ENCODE measurements around the gene RUNX1. TPM values are rescaled to one million over a fixed set of nuclear protein-coding genes. Genes with fewer than 3 reads are reported as not detected.

Gene RUNX1
- total and polyA plus RNA-seq, 2 of the 13 experiments (the other 11 are each of a cell fraction or from before 2014, with no cell fraction given): 5.4 to 6.4 TPM

- POLR2A ChIA-PET: no interaction called here
- peaks cover 29% of the 10 kb centered on the region for H3K4me1 ChIP-seq (ENCODE audit: insufficient read depth, low read length)
- H4K20me1 ChIP-seq (ENCODE audit: insufficient read depth, low read length): peaks cover 22% of the 10 kb centered on the region
- in situ Hi-C loops (cut with HindIII; ENCODE audit: extremely low pct_ligation_motif_present, low pct_unique_long_range_greater_than_20kb) (no loop called here), intact Hi-C loops (cut with micrococcal nuclease; ENCODE audit: unreplicated experiment) (no loop called here)
- CTCF ChIA-PET (ENCODE audit: low intra/inter-chr PET ratio, low total read pairs): no interaction called here
- H3K27ac ChIP-seq (ENCODE audit: extremely low read length, insufficient read depth, low read length): no peak overlapping the region
- no peak overlapping the region for H3K4me3 ChIP-seq (replicated peaks in 1 of 3; ENCODE audit: insufficient read depth in 1 of 3, low read depth in 2 of 3, low read length in 3 of 3)
- H3K36me3 ChIP-seq (replicated peaks in 1 of 2; ENCODE audit: control insufficient read depth in 1 of 2, insufficient read depth in 2 of 2, low read length in 2 of 2): peaks cover 19 to 58% of the 10 kb centered on the region in 2 experiments; a peak in 4 of 5 replicates
- H3K27me3 ChIP-seq (ENCODE audit: control insufficient read depth in 1 of 2, insufficient read depth in 2 of 2, low read length in 2 of 2): no peaks in the 10 kb centered on the region
- no peak overlapping the region for H3K9ac ChIP-seq (ENCODE audit: insufficient read depth, low read depth, low read length)
- WGBS (ENCODE audit: low lambda C conversion rate): 94% methylated on average over 3 of the region's 3 CpGs
- H3K79me2 ChIP-seq (ENCODE audit: insufficient read depth, low read length): peaks cover 2% of the 10 kb centered on the region
- no peaks in the 10 kb centered on the region for H3K9me3 ChIP-seq (ENCODE audit: low read length)
- H3K4me2 ChIP-seq (ENCODE audit: low read depth, low read length): no peak overlapping the region
- FAIRE-seq (no peak), DNase-seq (ENCODE audit: low spot score) (no peak), ATAC-seq (no peak)
- no TSS peak for BruUV-seq (replicated peaks)
- no peak for TF ChIP-seq RERE (CRISPR knock-in tag; IDR thresholded peaks at IDR 0.05; ENCODE audit: low read depth)
- no peak for TF ChIP-seq ZNF672 (CRISPR knock-in tag; IDR thresholded peaks at IDR 0.05)
- no peak for TF ChIP-seq ESRRA (CRISPR knock-in tag; IDR thresholded peaks at IDR 0.05; ENCODE audit: low read depth)
- no peak for TF ChIP-seq RAD21 (CRISPR knock-in tag; IDR thresholded peaks at IDR 0.05)
- no peak for TF ChIP-seq GTF3A (CRISPR knock-in tag; conservative IDR thresholded peaks at IDR 0.05)
- no peak for TF ChIP-seq ZSCAN31 (CRISPR knock-in tag; IDR thresholded peaks at IDR 0.05; ENCODE audit: low read depth)
- no peak for TF ChIP-seq SPEN (CRISPR knock-in tag; IDR thresholded peaks at IDR 0.05; ENCODE audit: low read depth)
- TF ChIP-seq ZNF30 (CRISPR knock-in tag; IDR thresholded peaks at IDR 0.05): no peak
- TF ChIP-seq HOXA9 (CRISPR knock-in tag; IDR thresholded peaks at IDR 0.05; ENCODE audit: borderline replicate concordance): no peak
- TF ChIP-seq ZNF468 (CRISPR knock-in tag; IDR thresholded peaks at IDR 0.05): no peak
- no peak for TF ChIP-seq SOX5 (CRISPR knock-in tag; IDR thresholded peaks at IDR 0.05; ENCODE audit: borderline replicate concordance)
- TF ChIP-seq NFE2 (CRISPR knock-in tag; IDR thresholded peaks at IDR 0.05): no peak
- TF ChIP-seq GABPA (IDR thresholded peaks at IDR 0.05; ENCODE audit: low read depth, low read length): no peak
- TF ChIP-seq GABPA (CRISPR knock-in tag; IDR thresholded peaks at IDR 0.05; ENCODE audit: low read depth): no peak
- no peak for TF ChIP-seq ZNF558 (CRISPR knock-in tag; IDR thresholded peaks at IDR 0.05; ENCODE audit: borderline replicate concordance)
- no peak for TF ChIP-seq ZNF660 (CRISPR knock-in tag; IDR thresholded peaks at IDR 0.05; ENCODE audit: borderline replicate concordance, low read depth)
- no peak for TF ChIP-seq ZNF616 (CRISPR knock-in tag; IDR thresholded peaks at IDR 0.05; ENCODE audit: low read depth)
- TF ChIP-seq MTA1 (CRISPR knock-in tag; IDR thresholded peaks at IDR 0.05; ENCODE audit: borderline replicate concordance): no peak
- no peak for TF ChIP-seq ZNF432 (CRISPR knock-in tag; IDR thresholded peaks at IDR 0.05; ENCODE audit: borderline replicate concordance)
- no peak overlapping the region for H2AFZ ChIP-seq (ENCODE audit: low read length)
These were observed 186.2 kb downstream of the RUNX1 start for GRCh38 chr21:34862951-34863350.

All from HepG2 (cell line).